Glutamatergic neuron (in vitro differentiated cells): Measurements from ENCODE around the gene TMEM120B. TPM values are rescaled to one million over a fixed set of nuclear protein-coding genes. Genes with fewer than 3 reads are reported as not detected.
"Not testable (repeated sequence)": the region's sequence is repeated elsewhere in the genome, so short reads cannot be mapped to it uniquely, and the experiment has no call there.

Experiments
- DNase-seq: peaks from one replicate; pipeline ENCODE4 v3.0.0; 2022
- H3K27ac Mint-ChIP-seq: one replicate; pipeline ENCODE4 v1.8.0; 2020; ENCODE audit warnings: mild to moderate bottlenecking, mixed read lengths, inconsistent platforms; ENCODE audit not compliant: unreplicated experiment
- H3K27me3 Mint-ChIP-seq: one replicate; pipeline ENCODE4 v1.8.0; 2020; ENCODE audit warnings: mild to moderate bottlenecking, moderate library complexity, mixed read lengths, inconsistent platforms; ENCODE audit not compliant: unreplicated experiment
- H3K36me3 Mint-ChIP-seq: one replicate; pipeline ENCODE4 v1.8.0; 2020; ENCODE audit warnings: mild to moderate bottlenecking, mixed read lengths, inconsistent platforms; ENCODE audit not compliant: unreplicated experiment
- H3K4me1 Mint-ChIP-seq: one replicate; pipeline ENCODE4 v1.8.0; 2020; ENCODE audit warnings: mild to moderate bottlenecking, low read depth, mixed read lengths, inconsistent platforms; ENCODE audit not compliant: unreplicated experiment
- H3K4me3 Mint-ChIP-seq: one replicate; pipeline ENCODE4 v1.8.0; 2020; ENCODE audit warnings: mild to moderate bottlenecking, mixed read lengths, inconsistent platforms; ENCODE audit not compliant: unreplicated experiment
- H3K9me3 Mint-ChIP-seq: one replicate; pipeline ENCODE4 v1.8.0; 2020; ENCODE audit warnings: mild to moderate bottlenecking, moderate library complexity, mixed read lengths, inconsistent platforms; ENCODE audit not compliant: unreplicated experiment
- CTCF ChIP-seq: fragments of 200-600 bp; sonication (generic); IDR thresholded peaks from one replicate; pipeline ENCODE4 v1.5.0; 2021; ENCODE audit not compliant: partially characterized antibody, unreplicated experiment
- long read RNA-seq: library from polyadenylated mRNA; unstranded; transcript quantifications from one replicate; pipeline ENCODE4 v2.0.0, GENCODE V29; 2020; ENCODE audit not compliant: unreplicated experiment
- total RNA-seq: library from RNA; stranded (reverse); fragmentation: NEBNext Ultra II Directional; extraction: Animal tissue kit (Norgen Biotek cat#: 25700); gene quantifications from one replicate; pipeline ENCODE4 v1.2.1, GENCODE V29; 2021; ENCODE audit not compliant: unreplicated experiment

TMEM120B gene
- 205 TPM for total RNA-seq
- long read RNA-seq, full-length matches to known transcripts: 11 of 53 reads
- long read RNA-seq, partial matches to known transcripts: 19 of 53 reads
- long read RNA-seq, other reads (novel, unspliced or antisense): 23 of 53 reads

GRCh38 chr12:121712461-121713256 is at the start of gene TMEM120B:
TSS of gene TMEM120B (plus strand) at chr12:121712752. CDS start at chr12:121712896, 144 bp downstream.
- H3K9me3 Mint-ChIP-seq: peaks cover 27% of the 10 kb centered on the region
- DNase-seq: peak; percentile 91
- peak; percentile 20 for TF ChIP-seq CTCF
- peaks cover 5% of the 10 kb centered on the region for H3K36me3 Mint-ChIP-seq
- peaks cover 21% of the 10 kb centered on the region for H3K27me3 Mint-ChIP-seq
- peak within 1 kb of the TSS; percentile 100 for H3K27ac Mint-ChIP-seq
- H3K4me3 Mint-ChIP-seq: peak within 1 kb of the TSS; percentile 92
- H3K4me1 Mint-ChIP-seq: peaks cover 33% of the 10 kb centered on the region

- Mint-ChIP-seq H3K9me3 (peaks cover 2% of the 10 kb centered on the region), H3K4me3 (no peak overlapping the region), H3K4me1 (peaks cover 7% of the 10 kb centered on the region), H3K27ac (peak overlapping the region; percentile 62), H3K36me3 (no peaks in the 10 kb centered on the region), H3K27me3 (peaks cover 4% of the 10 kb centered on the region)
- no peak for DNase-seq
- TF ChIP-seq CTCF: no peak
These were observed 49.0 kb upstream of the TMEM120B start for GRCh38 chr12:121663610-121663929.

- not testable (repeated sequence) for H3K4me1 Mint-ChIP-seq, H3K27me3 Mint-ChIP-seq, DNase-seq, H3K4me3 Mint-ChIP-seq, H3K27ac Mint-ChIP-seq, H3K36me3 Mint-ChIP-seq, H3K9me3 Mint-ChIP-seq
These were observed 45.7 kb upstream of the TMEM120B start for GRCh38 chr12:121666829-121667228.

GRCh38 chr12:121668750-121669520 is 43.6 kb upstream of the TMEM120B start:
- Mint-ChIP-seq H3K27me3 (peaks cover 4% of the 10 kb centered on the region), H3K4me3 (no peak overlapping the region), H3K27ac (no peak overlapping the region), H3K4me1 (peaks cover 7% of the 10 kb centered on the region), H3K36me3 (no peaks in the 10 kb centered on the region), H3K9me3 (peaks cover 3% of the 10 kb centered on the region)
- peak; percentile 83 for TF ChIP-seq CTCF
- DNase-seq: peak; percentile 85

GRCh38 chr12:121669521-121669900 is 43.0 kb upstream of the TMEM120B start, which contains the start of gene MORN3:
TSS of gene MORN3 (minus strand) at chr12:121669654. CDS start at chr12:121669483, 171 bp downstream.
- H3K27me3 Mint-ChIP-seq: peaks cover 4% of the 10 kb centered on the region
- TF ChIP-seq CTCF: no peak
- peaks cover 7% of the 10 kb centered on the region for H3K4me1 Mint-ChIP-seq
- no peaks in the 10 kb centered on the region for H3K36me3 Mint-ChIP-seq
- H3K4me3 Mint-ChIP-seq: no peak within 1 kb of the TSS
- no peak within 1 kb of the TSS for H3K27ac Mint-ChIP-seq
- DNase-seq: no peak
- H3K9me3 Mint-ChIP-seq: peaks cover 3% of the 10 kb centered on the region
